GM18873 (cell line): ENCODE results near the gene MYT1.
"Not testable (repeated sequence)": the region's sequence is repeated elsewhere in the genome, so short reads cannot be mapped to it uniquely, and the experiment has no call there.

Experiments used
- ATAC-seq: cut with Tn5 transposase; IDR thresholded peaks from one replicate; pipeline ENCODE4 v1.9.1; 2021; ENCODE audit warnings: mild to moderate bottlenecking, moderate library complexity, moderate number of reproducible peaks; ENCODE audit not compliant: unreplicated experiment, low FRiP score

Gene MYT1

GRCh38 chr20:64258071-64258823 is 94.0 kb downstream of the MYT1 start:
- no peak for ATAC-seq

- ATAC-seq = no peak
These were observed 96.0 kb downstream of the MYT1 start for GRCh38 chr20:64260239-64260638.

GRCh38 chr20:64261138-64261537 is 96.9 kb downstream of the MYT1 start:
- ATAC-seq = no peak

- no peak for ATAC-seq
These were observed 99.8 kb downstream of the MYT1 start for GRCh38 chr20:64264091-64264490.

- ATAC-seq = no peak
These were observed 100.9 kb downstream of the MYT1 start for GRCh38 chr20:64265201-64265600.

- no peak for ATAC-seq
These were observed 102.7 kb downstream of the MYT1 start for GRCh38 chr20:64266988-64267387.

- no peak for ATAC-seq
These were observed 103.9 kb downstream of the MYT1 start for GRCh38 chr20:64268174-64268573.

DNA sequence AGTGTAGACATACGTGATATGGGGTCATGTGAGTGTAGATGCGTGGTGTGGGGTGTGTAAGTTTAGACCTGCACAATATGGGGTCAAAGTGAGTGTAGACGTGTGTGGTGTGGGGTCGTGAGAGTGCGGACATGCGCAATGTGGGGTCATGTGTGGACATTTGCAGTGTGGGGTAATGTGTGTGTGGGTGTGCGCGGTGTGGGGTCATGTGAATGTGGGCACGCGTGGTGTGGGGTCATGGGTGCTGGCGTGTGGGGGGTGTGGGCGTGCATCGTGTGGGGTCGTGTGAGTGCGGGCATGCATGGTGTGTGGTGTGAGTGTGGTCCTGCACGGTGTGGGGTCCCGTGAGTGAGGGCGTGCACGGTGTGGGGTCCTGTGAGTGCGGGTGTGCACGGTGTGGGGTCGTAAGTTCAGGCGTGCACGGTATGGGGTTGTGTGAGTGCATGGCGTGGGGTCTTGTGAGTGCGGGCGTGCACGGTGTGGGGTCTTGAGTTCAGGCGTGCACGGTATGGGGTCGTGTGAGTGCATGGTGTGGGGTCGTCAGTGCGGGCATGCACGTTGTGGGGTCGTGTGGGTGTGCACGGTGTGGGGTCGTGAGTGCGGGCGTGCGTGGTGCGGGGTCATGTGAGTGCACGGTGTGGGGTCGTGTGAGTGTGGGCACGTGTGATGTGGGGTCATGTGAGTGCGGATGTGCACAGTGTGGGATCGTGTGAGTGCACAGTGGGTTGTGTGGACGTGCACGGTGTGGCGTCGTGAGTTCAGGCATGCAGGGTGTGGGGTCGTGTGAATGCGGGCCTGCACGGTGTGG is 105.6 kb downstream of the MYT1 start:
- ATAC-seq = no peak

DNA sequence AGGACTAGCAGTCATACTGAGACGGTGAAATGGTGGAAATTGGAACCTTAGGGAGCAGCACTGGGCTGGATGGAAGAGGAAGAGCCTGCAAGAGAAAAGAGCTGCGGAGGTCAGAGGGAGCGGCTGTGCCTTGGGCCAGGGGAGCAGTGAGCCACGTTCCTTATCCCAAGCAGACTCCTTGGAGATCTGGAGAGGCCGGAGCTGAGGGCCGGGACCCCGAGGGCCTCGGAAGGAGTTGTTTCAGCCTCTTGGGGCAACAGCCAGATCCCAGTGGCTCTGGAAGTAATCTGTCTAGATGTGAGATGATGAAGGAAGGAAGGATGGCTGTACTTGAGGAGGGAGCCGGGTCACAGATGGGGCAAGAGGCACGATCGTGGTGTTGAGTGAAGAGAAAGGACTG is 107.4 kb downstream of the MYT1 start:
- no peak for ATAC-seq

DNA sequence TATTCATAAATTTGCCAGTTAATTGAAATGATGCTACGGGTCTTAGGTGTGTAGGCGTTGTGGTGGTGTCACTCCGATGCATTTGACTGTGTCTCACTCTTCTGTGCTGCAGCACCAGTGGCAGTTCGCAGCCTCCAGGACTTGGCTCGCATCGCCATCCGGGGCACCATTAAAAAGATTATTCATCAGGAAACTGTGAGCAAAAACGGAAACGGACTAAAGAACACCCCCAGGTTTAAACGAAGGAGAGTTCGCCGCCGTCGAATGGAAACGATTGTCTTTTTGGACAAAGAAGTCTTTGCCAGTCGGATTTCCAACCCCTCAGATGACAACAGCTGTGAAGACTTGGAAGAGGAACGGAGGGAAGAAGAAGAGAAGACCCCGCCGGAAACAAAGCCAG is 108.9 kb downstream of the MYT1 start:
- no peak for ATAC-seq

GRCh38 chr20:64276817-64277216 is 112.6 kb downstream of the MYT1 start:
- no peak for ATAC-seq

GRCh38 chr20:64277571-64278316 is 113.5 kb downstream of the MYT1 start:
- ATAC-seq = no peak

DNA sequence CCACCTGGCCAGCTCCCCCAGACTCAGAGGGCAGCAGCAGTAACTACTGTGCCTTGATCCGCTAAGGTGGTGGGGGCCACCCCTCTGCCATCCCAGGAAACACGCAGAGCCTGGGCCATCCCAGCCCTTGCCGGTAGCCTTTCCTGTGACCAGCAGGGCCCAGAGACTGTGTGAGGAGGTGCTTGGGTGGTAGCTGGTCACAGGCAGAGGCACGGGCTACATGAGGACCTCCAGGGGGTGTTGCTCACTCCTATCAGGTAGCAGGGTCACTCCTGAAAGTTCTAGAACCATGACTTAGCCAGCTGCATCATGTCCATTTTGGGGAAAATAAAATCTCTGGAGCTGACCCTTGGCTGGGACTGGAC is 114.0 kb downstream of the MYT1 start:
- no peak for ATAC-seq

DNA sequence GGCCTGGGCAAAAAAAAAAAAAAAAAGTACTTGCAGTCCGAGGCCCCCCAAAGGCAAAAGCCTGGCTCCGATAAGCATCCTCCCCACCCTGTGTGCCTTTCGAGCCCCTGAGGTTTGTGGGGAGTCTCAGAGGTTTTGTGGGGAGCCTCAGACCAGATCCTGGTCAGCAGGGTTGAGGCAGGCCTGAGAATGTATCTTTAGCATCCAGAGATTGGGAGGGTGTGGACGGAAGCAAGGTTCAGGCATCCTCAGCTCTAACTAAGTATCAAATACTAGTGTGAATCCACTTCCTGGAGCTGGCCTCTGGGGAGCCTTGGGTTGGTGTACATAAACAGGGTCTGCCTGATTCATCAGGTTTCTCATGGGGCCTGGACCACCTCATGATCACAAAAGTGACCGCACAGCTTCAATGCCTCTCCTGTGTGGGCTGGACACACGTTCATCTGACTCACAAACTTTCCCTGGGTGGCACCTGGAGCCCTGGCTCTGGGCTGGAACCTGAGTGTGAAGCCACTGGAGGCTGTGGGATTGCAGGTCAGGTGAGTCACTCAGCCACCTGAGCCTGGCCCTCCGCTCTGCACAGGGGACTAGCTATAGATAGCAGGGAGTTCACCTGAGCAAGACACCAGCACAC is 115.7 kb downstream of the MYT1 start:
- ATAC-seq = no peak

- no peak for ATAC-seq
These were observed 116.2 kb downstream of the MYT1 start for GRCh38 chr20:64280460-64280843.

- ATAC-seq = no peak
These were observed 119.4 kb downstream of the MYT1 start for GRCh38 chr20:64283646-64284045.

DNA sequence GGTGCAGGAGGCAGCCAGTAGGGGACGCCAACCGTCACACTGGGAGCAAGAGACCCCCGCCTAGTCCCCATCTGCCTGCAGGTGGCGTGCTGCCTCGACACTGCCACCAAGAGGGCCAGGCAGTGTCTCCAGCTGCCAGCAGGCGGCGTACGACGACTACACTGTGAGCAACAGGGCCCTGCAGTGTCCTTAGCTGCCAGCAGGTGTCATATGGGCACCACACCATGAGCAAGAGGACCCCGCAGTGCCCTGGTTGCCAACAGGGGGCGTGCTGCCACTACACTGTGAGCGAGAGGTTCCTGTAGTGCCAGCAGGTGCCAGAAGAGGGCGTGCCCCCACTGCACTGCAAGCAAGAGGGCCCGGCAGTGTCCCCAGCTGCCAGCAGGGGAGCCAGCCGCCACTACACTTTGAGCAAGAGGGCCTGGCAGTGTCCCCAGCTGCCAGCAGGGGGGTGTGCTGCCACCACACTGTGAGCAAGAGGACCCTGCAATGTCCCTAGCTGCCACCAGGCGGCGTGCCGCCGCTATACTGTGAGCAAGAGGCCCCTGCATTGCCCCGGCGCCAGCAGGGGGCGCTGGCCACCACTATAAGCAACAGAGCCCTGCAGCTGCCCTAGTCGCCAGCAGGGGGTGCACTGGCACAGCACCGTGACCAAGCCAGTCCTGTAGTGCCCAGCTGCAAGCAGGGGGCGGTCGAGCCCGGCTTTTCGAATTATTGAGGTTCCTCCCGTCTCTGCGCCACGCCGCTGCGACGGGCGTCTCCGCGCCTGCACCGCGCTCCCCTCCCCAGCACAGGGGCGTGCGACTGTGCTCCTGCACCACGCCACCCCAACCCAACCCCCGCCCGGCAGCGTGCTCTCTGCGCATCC is 121.6 kb downstream of the MYT1 start:
- peak; percentile 91 for ATAC-seq

DNA sequence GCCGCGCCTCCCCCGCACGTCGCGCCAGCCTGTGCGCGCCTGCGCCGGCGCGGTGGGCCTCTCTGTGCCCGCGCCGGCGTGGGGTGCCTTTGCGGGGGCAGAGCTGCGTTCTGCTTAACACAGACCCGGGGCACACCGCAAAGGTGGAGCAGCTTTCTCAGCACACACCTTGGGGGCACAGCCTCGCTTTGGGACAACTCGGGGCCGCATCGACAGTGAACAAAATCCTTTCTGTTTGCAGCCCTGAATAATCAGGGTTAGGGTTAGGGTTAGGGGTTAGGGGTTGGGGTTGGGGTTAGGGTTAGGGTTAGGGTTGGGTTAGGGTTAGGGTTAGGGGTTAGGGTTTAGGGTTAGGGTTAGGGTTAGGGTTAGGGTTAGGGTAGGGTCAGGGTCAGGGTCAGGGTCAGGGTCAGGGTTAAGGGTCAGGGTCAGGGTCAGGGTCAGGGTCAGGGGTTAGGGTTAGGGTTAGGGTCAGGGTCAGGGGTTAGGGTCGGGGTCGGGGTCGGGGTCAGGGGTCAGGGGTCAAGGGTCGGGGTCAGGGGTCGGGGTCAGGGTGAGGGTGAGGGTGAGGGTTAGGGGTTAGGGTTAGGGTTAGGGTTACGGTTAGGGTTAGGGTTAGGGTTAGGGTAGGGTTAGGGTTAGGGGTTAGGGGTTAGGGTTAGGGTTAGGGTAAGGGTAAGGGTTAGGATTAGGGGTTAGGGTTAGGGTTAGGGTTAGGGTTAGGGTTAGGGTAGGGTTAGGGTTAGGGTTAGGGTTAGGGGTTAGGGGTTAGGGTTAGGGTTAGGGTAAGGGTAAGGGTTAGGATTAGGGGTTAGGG is 122.4 kb downstream of the MYT1 start:
- not testable (repeated sequence) for ATAC-seq

GRCh38 chr20:64287264-64287590 is 123.0 kb downstream of the MYT1 start:
- ATAC-seq = not testable (repeated sequence)
